ENCODE data around the gene F9.

DNA sequence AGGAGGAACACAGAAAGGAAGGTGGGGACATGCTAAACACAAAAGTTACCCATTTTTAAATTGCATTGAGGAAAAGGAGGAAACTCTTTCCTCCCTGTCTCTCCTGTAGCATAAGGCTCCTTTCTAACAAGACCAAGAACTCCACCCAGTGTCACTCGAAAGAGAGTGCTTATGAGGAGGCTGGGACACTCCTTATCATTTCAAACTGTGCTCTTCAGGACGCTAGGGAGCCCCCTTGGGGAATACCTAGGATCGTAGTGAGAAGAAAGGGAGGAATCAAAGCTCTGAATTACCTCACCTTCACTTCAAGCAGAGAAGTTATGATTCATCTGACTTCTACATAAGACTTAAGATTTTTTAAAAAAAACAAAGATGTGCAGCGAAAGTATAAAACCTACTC lies 65.5 kb downstream of the F9 start:
- no peak for TF ChIP-seq CTCF (conservative IDR thresholded peaks at IDR 0.05; ENCODE audit: low read length)
- no peak for TF ChIP-seq EZH2phosphoT487 (IDR thresholded peaks at IDR 0.05; ENCODE audit: borderline replicate concordance)

All from Loucy (cell line).